GM23338 (cell line): ENCODE measurements around the gene EPHA4.

Experiments used
- CREB1 ChIP-seq: fragments of 250-450 bp; sonication (Bioruptor Pico); IDR thresholded peaks from 2 replicates; pipeline ENCODE4 v1.5.0; 2020; ENCODE audit warnings: low read depth, mild to moderate bottlenecking, moderate library complexity
- POLR2AphosphoS5 ChIP-seq: IDR thresholded peaks from 2 replicates; pipeline ENCODE4 v1.6.1; 2016; ENCODE audit warnings: antibody characterized with exemption, low read depth
- TF ChIP-seq, protein P1 (sequence below), 2 experiments: fragments of 200-600 bp in 1 of 2; sonication (generic) in 1 of 2; conservative IDR thresholded peaks; 2 replicates each; pipeline versions ENCODE4 v1.5.1 to v1.6.1; 2016 to 2017; ENCODE audit warnings: antibody characterized with exemption in 2 of 2, low read depth in 2 of 2, mild to moderate bottlenecking in 2 of 2, moderate library complexity in 1 of 2

DNA sequence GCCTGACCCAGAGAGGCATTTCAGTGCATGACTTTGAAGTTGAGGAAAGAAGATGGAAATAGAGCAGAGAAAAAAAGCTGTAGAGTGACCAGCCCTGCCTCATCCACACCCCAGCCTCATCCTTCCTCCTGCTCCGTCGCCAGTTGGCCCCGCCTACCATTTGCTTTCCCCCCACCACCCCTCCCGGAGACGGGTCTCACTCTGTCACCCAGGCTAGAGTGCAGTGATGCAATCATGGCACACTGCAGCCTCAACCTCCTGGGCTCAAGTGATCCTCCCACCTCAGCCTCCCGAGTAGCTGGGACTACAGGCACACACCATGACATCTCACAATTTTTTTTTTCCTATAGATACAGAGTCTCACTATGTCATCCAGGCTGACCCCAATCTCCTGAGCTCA is 200.8 kb downstream of the EPHA4 start:
- no peak for TF ChIP-seq CREB1
- TF ChIP-seq, protein P1, sequence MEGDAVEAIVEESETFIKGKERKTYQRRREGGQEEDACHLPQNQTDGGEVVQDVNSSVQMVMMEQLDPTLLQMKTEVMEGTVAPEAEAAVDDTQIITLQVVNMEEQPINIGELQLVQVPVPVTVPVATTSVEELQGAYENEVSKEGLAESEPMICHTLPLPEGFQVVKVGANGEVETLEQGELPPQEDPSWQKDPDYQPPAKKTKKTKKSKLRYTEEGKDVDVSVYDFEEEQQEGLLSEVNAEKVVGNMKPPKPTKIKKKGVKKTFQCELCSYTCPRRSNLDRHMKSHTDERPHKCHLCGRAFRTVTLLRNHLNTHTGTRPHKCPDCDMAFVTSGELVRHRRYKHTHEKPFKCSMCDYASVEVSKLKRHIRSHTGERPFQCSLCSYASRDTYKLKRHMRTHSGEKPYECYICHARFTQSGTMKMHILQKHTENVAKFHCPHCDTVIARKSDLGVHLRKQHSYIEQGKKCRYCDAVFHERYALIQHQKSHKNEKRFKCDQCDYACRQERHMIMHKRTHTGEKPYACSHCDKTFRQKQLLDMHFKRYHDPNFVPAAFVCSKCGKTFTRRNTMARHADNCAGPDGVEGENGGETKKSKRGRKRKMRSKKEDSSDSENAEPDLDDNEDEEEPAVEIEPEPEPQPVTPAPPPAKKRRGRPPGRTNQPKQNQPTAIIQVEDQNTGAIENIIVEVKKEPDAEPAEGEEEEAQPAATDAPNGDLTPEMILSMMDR (conservative IDR thresholded peaks at IDR 0.05; ENCODE audit: low read depth in 2 of 2) = no peak
- TF ChIP-seq POLR2AphosphoS5 = no peak
